Urinary bladder (tissue), 4 donors: Measurements from ENCODE around the gene FLT4. TPM values are rescaled to one million over a fixed set of nuclear protein-coding genes. Genes with fewer than 3 reads are reported as not detected.
"Not testable (repeated sequence)": the region's sequence is repeated elsewhere in the genome, so short reads cannot be mapped to it uniquely, and the experiment has no call there.

ENCODE experiments used
- DNase-seq: peaks from one replicate; pipeline ENCODE4 v3.0.0-alpha.2; 2015; ENCODE audit errors: extremely low spot score
- H3K27ac ChIP-seq: one replicate; pipeline ENCODE4 v1.5.1; 2013; ENCODE audit warnings: low read depth, mild to moderate bottlenecking, moderate library complexity
- H3K36me3 ChIP-seq: one replicate; pipeline ENCODE4 v1.6.1; 2013; ENCODE audit warnings: mild to moderate bottlenecking, moderate library complexity; ENCODE audit not compliant: insufficient read depth
- H3K4me1 ChIP-seq: one replicate; pipeline ENCODE4 v1.6.1; 2013; ENCODE audit warnings: mild to moderate bottlenecking, moderate library complexity; ENCODE audit not compliant: insufficient read depth
- H3K4me3 ChIP-seq: one replicate; pipeline ENCODE4 v1.5.1; 2013; ENCODE audit warnings: low read depth, low read length
- WGBS: extraction: QIAGEN DNeasy Blood & Tissue Kit; methylation state at CpG from one replicate; pipeline ENCODE4 v1.1.7; 2013; 5-methylcytosine and 5-hydroxymethylcytosine counted together
- polyA plus RNA-seq: library from polyadenylated mRNA; stranded (reverse); fragments of 200-250 nt; gene quantifications from one replicate; pipeline ENCODE4 v1.2.3, GENCODE V29; 2013
- total RNA-seq: library from RNA; depleted of rRNA; stranded (reverse); fragments of >200 nt; gene quantifications from one replicate; pipeline ENCODE4 v1.2.3, GENCODE V29; 2014
- donor health status: healthy with polysubstance abuse.
- donor health status: healthy.

The FLT4 gene
- total and polyA plus RNA-seq, 2 donors, result 8.4 to 18.2 TPM

GRCh38 chr5:180658774-180659564, 9.6 kb upstream of the FLT4 start:
- WGBS, result 29% methylated on average over 52 of the region's 54 CpGs
- Histone ChIP-seq H3K4me3 (no peak overlapping the region), H3K36me3 (no peaks in the 10 kb centered on the region), H3K4me1 (no peaks in the 10 kb centered on the region), H3K27ac (no peak overlapping the region)
- DNase-seq, result no peak

GRCh38 chr5:180655243-180655642, 5.8 kb upstream of the FLT4 start:
- H3K4me1 ChIP-seq, H3K27ac ChIP-seq, H3K36me3 ChIP-seq, DNase-seq, H3K4me3 ChIP-seq: not testable (repeated sequence)
- 91% methylated on average over 16 of the region's 16 CpGs for WGBS

- H3K4me1 ChIP-seq, result no peaks in the 10 kb centered on the region
- H3K27ac ChIP-seq, result no peak overlapping the region
- WGBS, result 46% methylated on average over 5 of the region's 5 CpGs
Observed at GRCh38 chr5:180652771-180653170, 3.4 kb upstream of the FLT4 start.

GRCh38 chr5:180652346-180652745, 2.9 kb upstream of the FLT4 start:
- WGBS, result 85% methylated on average over 11 of the region's 11 CpGs
- no peak overlapping the region for H3K27ac ChIP-seq
- no peak for DNase-seq

More at GRCh38 chr5:180652771-180653170, 3.4 kb upstream of the FLT4 start:
- Histone ChIP-seq H3K4me3 (no peak overlapping the region), H3K36me3 (no peaks in the 10 kb centered on the region)
- DNase-seq, result no peak

GRCh38 chr5:180648658-180649296, 623 bp downstream of the FLT4 start:
- Histone ChIP-seq H3K27ac (no peak overlapping the region), H3K4me3 (peak overlapping the region; percentile 57), H3K4me1 (no peaks in the 10 kb centered on the region), H3K36me3 (no peaks in the 10 kb centered on the region)
- DNase-seq, result no peak
- WGBS, result 4% methylated on average over 80 of the region's 80 CpGs

More at GRCh38 chr5:180652346-180652745, 2.9 kb upstream of the FLT4 start:
- H3K4me3 ChIP-seq, result no peak overlapping the region
- H3K36me3 ChIP-seq, result no peaks in the 10 kb centered on the region
- no peaks in the 10 kb centered on the region for H3K4me1 ChIP-seq

- DNase-seq, result no peak
- H3K4me1 ChIP-seq, result no peaks in the 10 kb centered on the region
- no peaks in the 10 kb centered on the region for H3K36me3 ChIP-seq
- H3K27ac ChIP-seq, result no peak overlapping the region
- H3K4me3 ChIP-seq, result no peak overlapping the region
- 84% methylated on average over 8 of the region's 8 CpGs for WGBS
Observed at GRCh38 chr5:180647941-180648500, 1.4 kb downstream of the FLT4 start.

- no peaks in the 10 kb centered on the region for H3K36me3 ChIP-seq
- 83% methylated on average over 8 of the region's 8 CpGs for WGBS
Observed at GRCh38 chr5:180647465-180647864, 1.9 kb downstream of the FLT4 start.

GRCh38 chr5:180646963-180647305, 2.5 kb downstream of the FLT4 start:
- H3K4me3 ChIP-seq, result no peak overlapping the region
- H3K27ac ChIP-seq, result no peak overlapping the region
- 83% methylated on average over 1 of the region's 1 CpG for WGBS
- H3K4me1 ChIP-seq, result no peaks in the 10 kb centered on the region
- H3K36me3 ChIP-seq, result no peaks in the 10 kb centered on the region
- DNase-seq, result no peak

More at GRCh38 chr5:180647465-180647864, 1.9 kb downstream of the FLT4 start:
- no peak for DNase-seq
- no peak overlapping the region for H3K4me3 ChIP-seq
- no peak overlapping the region for H3K27ac ChIP-seq
- no peaks in the 10 kb centered on the region for H3K4me1 ChIP-seq

- 76% methylated on average over 10 of the region's 10 CpGs for WGBS
- no peaks in the 10 kb centered on the region for H3K4me1 ChIP-seq
- no peak overlapping the region for H3K27ac ChIP-seq
- no peak for DNase-seq
- H3K4me3 ChIP-seq, result no peak overlapping the region
- no peaks in the 10 kb centered on the region for H3K36me3 ChIP-seq
Observed at GRCh38 chr5:180646289-180646962, 3.0 kb downstream of the FLT4 start.

- WGBS, result 62% methylated on average over 34 of the region's 34 CpGs
- no peak overlapping the region for H3K27ac ChIP-seq
- H3K36me3 ChIP-seq, result no peaks in the 10 kb centered on the region
- no peaks in the 10 kb centered on the region for H3K4me1 ChIP-seq
- H3K4me3 ChIP-seq, result no peak overlapping the region
- DNase-seq, result no peak
Observed at GRCh38 chr5:180645274-180646204, 3.9 kb downstream of the FLT4 start.

GRCh38 chr5:180644825-180645273, 4.6 kb downstream of the FLT4 start:
- H3K36me3 ChIP-seq, result no peaks in the 10 kb centered on the region
- WGBS, result 71% methylated on average over 14 of the region's 14 CpGs
- no peak overlapping the region for H3K27ac ChIP-seq
- H3K4me3 ChIP-seq, result no peak overlapping the region
- no peak for DNase-seq
- no peaks in the 10 kb centered on the region for H3K4me1 ChIP-seq

GRCh38 chr5:180644129-180644824, 5.1 kb downstream of the FLT4 start:
- Histone ChIP-seq H3K4me1 (no peaks in the 10 kb centered on the region), H3K4me3 (no peak overlapping the region), H3K27ac (no peak overlapping the region), H3K36me3 (no peaks in the 10 kb centered on the region)
- 80% methylated on average over 20 of the region's 20 CpGs for WGBS
- no peak for DNase-seq
